HCT116 (cell line): ENCODE data around the gene CUBN.

Experiments used
- EZH2phosphoT487 ChIP-seq: fragments of 200-600 bp; IDR thresholded peaks from 2 replicates; pipeline ENCODE4 v1.6.1; 2018; ENCODE audit warnings: antibody characterized with exemption, borderline replicate concordance
- YY1 ChIP-seq: IDR thresholded peaks from 2 replicates; pipeline ENCODE4 v1.6.1; 2011; ENCODE audit warnings: low read length, low read depth, moderate library complexity, mild to moderate bottlenecking; ENCODE audit not compliant: insufficient replicate concordance; ENCODE audit errors: extremely low read depth

GRCh38 chr10:17001961-17002749 is 127.5 kb downstream of the CUBN start:
- no peak for TF ChIP-seq YY1
- no peak for TF ChIP-seq EZH2phosphoT487
